Stimulated activated CD8-positive, alpha-beta memory T cell treated with anti-CD3 and anti-CD28 coated beads, Interleukin-4, amount 100 ng/mL, for 24 hours (primary cell): ENCODE measurements around the gene IGSF6.

Experiments
- DNase-seq: peaks from one replicate; pipeline ENCODE4 v3.0.0-alpha.2; 2020; ENCODE audit warnings: low read depth

The IGSF6 gene

GRCh38 chr16:21599122-21600030 is 53.0 kb downstream of the IGSF6 start, which contains the start of gene METTL9:
Gene METTL9 (plus strand): TSS chr16:21599577. CDS start chr16:21599734, 157 bp downstream.
- DNase-seq, result peak; percentile 90

- DNase-seq, result no peak
These were observed 53.7 kb downstream of the IGSF6 start for GRCh38 chr16:21598701-21599121.

- no peak for DNase-seq
These were observed 54.2 kb downstream of the IGSF6 start for GRCh38 chr16:21598206-21598605.

GRCh38 chr16:21597561-21598030 is 54.8 kb downstream of the IGSF6 start:
- no peak for DNase-seq

- DNase-seq, result no peak
These were observed 58.7 kb downstream of the IGSF6 start for GRCh38 chr16:21593530-21594289.

GRCh38 chr16:21592191-21592590 is 60.2 kb downstream of the IGSF6 start:
- DNase-seq, result no peak

GRCh38 chr16:21590796-21591195 is 61.6 kb downstream of the IGSF6 start:
- no peak for DNase-seq

- DNase-seq, result no peak
These were observed 62.1 kb downstream of the IGSF6 start for GRCh38 chr16:21590287-21590686.

- DNase-seq, result no peak
These were observed 62.9 kb downstream of the IGSF6 start for GRCh38 chr16:21589551-21589950.
